Hematopoietic multipotent progenitor cell (in vitro differentiated cells): Measurements from ENCODE around the gene PLXNA1. TPM values are rescaled to one million over a fixed set of nuclear protein-coding genes. Genes with fewer than 3 reads are reported as not detected.
A peak's percentile ranks its signal among the peaks of the same experiment; 100 is the strongest.

Experiments
- DNase-seq, 3 donors: peaks; one replicate each; pipeline ENCODE4 v3.0.0-alpha.2; 2011 to 2015; ENCODE audit warnings: low read depth in 2 of 3, low spot score in 2 of 3
- total RNA-seq: library from RNA; depleted of rRNA; stranded (reverse); fragments of >200 nt; gene quantifications from one replicate; pipeline ENCODE4 v1.2.3, GENCODE V29; 2012

The PLXNA1 gene
- total RNA-seq, 1 donor, result 0.81 TPM

DNA sequence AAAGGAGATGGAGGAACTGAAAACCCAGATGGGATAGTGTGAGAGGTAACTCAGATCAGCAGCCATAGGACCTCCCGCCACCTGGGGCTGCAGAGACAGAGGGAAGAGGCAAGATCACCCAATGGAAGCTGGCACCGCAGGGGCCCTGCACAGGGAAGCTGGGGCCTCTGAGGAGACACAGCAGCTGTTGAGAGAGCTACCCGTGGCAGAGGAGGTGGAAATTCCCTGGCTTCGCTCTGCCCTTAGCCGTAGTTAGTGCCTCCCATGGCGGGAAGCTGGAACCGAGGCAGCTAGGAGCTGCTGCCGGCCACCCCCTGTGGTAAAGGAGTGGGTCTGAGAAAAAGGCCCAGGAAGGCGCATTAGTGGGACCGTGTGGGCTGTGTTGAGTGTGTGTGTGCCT lies 18.0 kb upstream of the PLXNA1 start:
- DNase-seq, result no peak

DNA sequence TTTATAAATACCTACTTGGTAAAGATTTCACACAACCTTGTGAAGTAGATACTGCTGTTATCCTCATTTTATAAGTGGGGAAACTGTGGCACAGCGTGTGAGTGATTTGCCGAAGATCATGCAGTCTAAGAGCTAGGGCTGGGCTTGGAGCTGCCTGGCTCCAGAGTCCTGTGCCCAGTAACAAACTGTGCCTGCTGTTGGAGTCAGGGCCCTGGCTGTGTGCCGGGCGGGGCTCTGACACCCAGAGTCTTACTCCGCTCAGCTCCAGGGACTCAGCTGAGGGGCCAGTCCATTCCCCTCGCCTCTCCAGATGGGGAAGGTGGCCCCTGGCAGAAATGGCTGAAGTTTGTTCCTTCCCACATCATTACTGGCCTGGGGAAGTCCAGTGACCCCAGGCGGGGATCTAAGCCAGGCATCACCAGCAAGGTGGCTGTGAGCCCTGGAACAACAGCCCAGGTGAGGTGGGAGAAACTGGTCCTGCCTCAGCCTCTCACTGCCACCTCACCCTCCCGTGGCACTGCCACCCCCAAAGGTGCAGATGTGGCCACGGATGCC lies 17.3 kb upstream of the PLXNA1 start:
- no peak for DNase-seq

DNA sequence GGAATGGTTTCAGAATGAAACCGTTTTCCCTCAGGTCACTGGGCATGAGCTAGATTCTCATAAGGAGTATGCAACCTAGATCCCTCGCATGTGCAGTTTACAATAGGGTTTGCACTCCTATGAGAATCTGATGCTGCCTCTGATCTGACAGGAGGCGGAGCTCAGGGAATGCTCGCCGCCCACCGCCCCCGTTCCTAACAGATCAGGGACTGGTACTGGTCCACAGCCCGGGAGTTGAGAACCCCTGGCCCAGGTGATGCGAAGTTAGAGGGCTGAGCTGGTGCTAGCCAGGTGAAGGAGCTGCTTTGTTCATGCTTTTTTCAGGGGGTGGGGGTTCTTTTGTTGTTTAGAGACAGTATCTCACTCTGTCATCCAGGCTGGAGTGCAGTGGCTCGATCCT lies 15.5 kb upstream of the PLXNA1 start:
- DNase-seq, result no peak

DNA sequence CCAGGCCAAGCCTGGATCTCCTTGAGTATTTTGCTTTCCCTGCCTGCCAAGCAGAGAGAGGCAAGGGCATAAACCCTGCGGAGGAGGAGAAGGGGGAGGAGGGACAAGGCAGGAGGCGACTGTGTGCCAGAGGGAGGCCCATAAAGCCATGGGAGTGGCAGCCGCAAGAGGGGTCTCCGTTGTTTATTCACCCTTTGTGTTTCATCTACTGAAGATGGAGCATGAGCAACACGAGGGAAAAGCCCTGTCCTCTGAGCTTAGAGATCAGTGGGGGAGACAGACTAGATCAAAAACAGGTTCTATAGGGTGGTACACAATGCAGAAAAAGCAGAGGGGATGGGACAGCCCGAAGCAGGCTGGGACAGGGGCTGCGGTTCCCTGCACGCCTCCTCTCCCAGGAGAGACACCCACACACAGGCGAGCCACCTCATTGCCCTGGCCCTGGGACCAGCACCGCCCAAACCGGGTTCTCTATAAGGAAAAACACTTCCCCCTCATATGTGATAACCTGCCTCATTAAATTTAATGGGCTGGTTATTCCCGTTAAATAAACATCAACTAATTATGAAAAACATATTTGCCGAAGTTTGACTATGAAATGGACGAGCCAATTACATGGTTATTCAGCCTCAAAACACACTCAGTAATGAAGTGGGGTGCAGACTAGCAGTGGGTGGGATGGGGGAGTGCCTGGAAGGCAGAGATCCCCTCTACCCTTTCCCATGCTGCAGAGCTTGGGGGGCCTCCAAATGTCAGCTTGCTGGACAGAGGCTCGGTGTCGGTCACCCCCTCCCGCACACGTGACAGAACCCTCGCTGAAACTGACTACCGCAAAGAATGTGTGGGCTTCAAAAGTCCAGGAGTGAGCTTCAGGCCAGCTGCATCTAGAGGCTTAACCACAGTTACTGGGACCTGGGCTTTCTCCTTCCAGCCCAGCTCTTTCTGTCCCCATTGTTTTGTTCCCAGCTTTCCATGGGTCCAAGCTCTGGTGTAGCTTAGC lies 14.2 kb upstream of the PLXNA1 start:
- DNase-seq, result no peak

DNA sequence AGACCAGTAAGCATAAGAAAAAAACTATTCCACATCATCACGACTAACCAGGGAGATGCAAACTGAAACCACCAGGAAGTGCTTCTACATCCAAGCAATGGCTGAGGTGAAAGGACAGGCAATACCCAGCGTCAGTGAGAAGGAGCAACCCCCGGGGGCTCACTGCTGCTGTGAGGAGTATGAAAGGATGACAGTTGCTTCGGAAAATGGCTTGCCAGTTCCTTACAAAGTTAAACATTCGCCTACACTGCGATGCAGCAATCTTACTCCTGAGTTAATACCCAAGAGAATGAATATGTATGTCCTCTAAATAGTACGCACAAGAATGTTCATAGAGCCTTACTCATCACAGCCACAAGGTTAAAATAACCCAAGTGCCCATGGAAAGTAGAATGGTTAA lies 13.3 kb upstream of the PLXNA1 start:
- no peak for DNase-seq

DNA sequence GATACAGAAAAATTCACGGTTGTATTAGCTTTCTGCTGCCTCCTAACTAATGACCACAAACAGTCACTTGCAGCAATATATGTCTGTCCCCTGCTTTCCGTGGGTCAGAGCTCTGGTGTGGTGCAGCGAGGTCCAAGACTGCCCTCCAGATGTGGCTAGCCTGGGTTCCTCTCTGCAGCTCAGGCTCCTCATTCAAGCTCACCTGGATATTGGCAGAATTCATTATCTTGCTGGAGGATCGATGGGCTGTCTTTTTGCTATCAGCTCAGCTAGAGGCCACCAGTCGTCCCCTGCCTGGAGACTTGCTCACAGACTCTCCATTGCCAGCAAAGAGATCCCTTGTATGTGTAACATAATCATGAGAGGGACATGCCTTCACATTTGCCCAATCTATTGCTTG lies 12.8 kb upstream of the PLXNA1 start:
- no peak for DNase-seq

DNA sequence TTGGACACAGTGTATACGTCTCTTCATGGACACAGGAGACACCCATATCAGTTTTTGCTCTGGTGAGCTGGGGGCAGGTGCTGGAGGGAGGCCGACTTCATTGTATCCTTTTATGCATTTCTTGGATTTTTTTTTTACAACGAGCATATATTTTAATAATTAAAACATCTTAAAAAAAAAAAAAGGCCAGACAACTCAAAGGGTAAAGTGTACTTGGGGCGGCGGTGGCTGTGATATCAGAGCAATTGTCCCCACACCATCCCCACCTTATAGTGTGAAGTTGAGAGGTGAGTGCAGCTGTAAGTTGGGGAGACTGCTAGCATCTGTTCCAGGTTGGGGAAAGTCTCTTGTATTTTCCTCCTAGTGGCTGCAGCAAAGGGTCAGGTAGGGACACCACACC lies 12.0 kb upstream of the PLXNA1 start:
- no peak for DNase-seq

DNA sequence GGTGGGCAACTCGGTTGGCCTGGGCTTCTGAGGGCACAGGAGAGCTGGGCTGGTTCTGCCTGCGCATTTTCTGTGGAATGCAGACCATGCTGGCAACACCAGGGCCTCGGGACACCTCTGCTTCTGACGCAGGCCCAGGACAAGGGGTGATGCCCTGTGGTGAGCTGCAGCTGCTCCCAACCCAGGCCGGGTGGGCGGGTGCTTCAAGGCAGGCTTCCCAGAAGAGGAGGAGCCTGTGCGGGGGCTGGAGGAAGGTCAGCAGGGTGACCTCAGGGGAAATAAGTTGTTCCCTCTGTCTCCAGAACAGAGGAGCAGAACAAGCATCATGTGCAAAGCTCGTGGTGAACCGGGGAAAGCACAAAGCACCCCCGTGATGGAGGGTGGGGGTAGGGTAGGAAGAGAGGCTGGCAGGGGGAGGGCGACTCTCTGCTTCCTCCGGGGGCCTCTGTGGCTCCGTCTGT lies 11.0 kb upstream of the PLXNA1 start:
- no peak for DNase-seq

DNA sequence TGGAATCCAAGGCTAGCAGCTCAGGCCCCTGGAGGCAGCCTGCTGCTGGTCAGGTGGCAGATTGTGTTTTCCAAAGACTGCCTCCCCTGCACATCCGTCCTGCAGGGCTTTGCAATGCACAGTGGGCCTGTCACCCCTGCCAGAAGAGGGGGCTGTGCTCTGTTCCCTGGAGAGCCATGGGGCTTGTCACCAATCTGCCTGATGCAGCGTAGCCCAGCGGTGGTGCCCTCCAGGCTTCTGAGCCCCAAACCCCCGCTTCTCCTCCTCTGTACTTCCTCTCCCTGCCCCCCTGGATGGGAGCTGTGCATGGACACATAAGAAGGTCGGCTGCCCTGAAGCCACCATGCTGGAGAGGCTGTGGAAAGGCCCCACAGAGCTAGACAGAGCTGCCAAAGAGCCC lies 10.0 kb upstream of the PLXNA1 start:
- DNase-seq, result no peak

DNA sequence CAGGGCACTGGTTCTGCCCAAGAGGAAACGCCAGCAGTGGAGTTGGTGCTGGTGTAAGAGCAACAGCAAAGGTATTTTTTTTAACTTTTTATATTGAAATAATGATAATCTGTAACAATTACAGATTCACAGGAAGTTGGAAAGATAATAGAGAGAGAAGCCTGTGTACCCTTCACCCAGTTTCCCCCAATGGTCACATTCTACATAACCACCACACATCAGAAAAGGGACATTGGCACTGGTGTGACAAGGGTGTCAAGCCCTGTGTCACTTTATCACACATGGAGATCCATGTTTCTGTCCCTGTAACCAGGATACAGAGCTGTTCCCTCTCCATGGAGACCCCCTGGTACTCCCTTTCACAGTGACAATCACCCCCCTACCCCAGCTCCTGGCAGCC lies 9.1 kb upstream of the PLXNA1 start:
- no peak for DNase-seq

DNA sequence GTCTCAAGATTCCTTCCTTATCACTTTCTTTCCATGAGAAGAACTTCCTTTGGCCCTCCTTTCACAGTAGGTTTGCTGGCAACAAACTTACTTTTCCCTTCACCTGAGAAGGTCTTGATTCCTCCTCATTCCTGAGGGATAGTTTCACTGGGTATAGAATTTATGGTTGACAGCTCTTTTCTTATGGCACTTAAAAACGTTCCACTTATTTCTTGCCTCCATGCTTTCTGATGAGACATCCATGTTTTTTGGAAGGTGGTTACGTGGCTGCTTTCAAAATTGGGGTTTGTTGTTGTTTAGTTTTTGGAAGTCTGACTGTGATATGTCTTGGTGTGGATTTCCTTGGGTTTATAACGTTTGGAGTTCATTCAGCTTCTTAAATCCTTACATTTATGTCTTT lies 8.2 kb upstream of the PLXNA1 start:
- no peak for DNase-seq

DNA sequence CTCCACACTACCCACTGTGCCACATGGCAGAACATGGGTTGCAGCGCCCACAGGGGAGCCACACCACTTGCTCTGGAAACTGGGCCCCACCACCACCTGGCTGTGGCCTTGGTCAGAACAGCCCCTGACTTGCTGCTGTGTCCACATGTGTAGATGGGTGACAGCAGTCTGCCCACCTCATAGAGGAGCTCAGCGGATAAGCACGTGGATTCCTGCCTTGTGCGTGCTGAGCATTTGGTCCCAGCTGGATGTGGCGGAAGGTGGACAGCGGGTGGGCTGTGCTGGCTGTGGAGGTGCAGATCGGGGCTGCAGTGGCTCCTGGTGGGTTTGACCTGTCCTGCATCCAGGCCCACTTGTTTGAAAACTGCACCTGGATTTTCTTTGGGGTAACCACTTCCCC lies 6.0 kb upstream of the PLXNA1 start:
- no peak for DNase-seq

DNA sequence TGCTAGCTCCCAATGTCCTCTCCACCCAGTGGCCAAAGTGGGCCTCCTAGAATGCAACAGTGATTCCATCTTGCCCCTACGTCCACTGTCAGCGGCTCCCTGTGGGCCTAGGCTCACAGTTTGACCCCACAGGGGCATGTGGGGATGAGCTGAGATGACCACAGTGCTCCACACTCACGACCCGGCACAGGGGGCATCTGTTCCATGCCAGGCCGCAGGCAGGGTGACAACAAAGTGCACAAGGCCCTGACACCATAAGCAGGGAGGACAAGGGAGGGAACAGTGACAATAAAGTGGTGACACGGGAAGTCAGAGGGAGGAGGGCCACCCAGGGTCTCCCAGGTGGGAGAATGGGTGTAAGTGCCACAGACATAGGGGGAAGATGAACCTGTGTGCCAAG lies 5.1 kb upstream of the PLXNA1 start:
- DNase-seq, result no peak

DNA sequence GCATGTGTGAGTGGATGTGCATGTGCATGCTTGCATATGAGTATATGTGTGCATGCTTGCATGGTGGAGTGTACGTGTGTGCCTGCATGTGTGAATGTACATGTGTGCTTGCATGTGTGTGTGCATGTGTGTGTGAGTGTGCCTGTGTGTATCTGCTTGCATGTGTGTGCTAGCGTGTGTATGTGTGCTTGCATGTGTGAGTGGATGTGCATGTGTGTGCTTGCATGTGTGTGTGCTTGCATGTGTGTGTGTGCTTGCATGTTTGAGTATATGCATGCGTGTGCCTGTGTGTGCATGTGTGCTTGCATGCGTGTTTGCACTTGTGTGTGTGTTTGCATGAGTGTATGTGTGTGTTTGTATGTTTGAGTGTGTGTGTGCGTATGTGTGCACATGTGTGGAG lies 4.6 kb upstream of the PLXNA1 start:
- no peak for DNase-seq

DNA sequence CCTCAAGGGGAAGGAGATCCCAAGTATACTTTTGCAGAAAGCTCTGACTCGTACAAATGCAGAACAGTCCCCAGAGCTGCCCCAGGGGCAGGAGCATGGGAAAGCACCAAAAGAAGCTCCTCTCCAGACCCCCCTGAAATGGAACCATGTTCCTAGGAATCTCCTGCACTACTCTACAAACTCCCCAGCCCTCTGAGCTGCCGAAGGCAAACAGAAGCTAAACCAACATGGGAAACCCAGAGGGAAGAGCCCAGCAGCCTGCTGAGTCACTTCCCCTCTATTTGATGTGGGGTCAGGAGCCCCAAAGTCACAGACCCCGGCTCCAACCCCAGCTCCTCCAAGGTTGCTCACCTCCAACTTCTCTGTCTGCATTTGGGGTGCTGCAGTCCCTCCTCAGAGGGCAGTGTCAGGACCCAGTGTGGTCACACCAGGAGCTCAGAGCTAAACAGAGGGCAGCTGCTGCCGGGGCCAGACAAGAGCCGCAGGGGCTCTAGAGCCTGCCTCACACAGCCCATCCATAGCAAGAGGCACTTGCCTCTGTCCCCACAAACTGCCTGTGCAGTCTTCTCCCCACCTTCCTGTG lies 3.8 kb upstream of the PLXNA1 start:
- no peak for DNase-seq

DNA sequence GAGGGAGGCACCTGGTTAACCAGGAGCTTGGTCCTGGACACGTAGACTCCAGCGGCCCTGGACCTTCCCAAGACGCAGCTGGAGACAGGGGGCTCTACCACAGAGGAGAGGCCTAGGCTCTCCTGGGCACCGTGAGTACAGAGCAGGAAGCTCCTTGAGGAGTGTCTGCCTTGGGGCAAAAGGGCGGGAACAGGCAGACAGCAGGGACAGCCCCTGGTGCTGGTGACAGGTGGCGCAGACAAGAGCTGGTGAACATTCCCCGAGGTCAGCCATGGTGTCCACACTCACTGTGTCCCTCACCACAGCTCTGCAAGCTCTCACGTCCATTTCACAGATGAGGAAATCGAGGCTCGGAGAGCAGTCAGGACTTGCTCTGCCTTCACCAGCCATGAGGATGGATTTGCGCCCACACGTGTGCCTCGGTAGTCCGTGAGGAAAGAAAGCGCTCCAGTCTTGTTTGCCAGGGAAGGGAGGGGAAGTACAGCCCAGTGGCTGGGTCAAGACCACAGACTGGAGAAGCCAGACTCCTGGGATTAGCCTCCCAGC lies 2.6 kb upstream of the PLXNA1 start:
- no peak for DNase-seq

DNA sequence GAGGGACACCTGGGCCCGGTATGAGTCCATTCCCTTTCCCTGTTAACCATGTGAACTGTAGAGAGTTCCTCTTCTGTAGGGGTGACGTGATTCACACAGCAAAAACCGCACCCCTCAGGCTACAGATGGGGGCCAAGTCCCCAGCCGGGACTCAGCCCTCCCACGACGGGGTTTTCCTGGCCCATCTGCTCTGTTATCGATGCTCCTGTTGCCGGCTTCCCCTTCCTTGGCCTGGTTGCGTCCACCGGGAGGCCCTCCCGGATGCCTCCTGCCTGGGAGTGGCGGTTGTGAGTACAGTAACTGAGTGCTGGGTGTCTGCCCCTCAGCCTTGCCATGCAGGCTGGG lies 817 bp upstream of the PLXNA1 start:
- DNase-seq, result peak in 2 of 3 donors; percentile 80 to 81

DNA sequence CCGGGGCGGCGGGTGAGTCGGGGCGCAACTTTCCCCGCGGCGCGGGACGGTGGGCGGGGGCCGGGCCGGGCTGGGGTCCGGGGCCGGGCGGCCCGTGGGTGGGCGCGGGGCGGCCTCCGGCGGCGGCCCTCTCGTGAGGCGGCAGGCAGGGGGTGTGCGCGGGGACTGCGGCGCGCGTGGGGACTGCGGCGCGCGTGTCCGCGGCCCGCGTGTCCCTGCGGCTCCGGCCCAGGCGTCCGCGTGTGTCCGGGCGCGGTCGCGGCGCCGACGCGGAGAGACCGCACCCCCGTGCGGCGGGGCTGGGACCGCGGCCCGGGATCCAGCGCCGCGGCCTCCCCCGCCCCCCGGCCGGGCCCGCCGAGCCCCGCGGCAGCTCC lies 349 bp downstream of the PLXNA1 start:
- no peak for DNase-seq

DNA sequence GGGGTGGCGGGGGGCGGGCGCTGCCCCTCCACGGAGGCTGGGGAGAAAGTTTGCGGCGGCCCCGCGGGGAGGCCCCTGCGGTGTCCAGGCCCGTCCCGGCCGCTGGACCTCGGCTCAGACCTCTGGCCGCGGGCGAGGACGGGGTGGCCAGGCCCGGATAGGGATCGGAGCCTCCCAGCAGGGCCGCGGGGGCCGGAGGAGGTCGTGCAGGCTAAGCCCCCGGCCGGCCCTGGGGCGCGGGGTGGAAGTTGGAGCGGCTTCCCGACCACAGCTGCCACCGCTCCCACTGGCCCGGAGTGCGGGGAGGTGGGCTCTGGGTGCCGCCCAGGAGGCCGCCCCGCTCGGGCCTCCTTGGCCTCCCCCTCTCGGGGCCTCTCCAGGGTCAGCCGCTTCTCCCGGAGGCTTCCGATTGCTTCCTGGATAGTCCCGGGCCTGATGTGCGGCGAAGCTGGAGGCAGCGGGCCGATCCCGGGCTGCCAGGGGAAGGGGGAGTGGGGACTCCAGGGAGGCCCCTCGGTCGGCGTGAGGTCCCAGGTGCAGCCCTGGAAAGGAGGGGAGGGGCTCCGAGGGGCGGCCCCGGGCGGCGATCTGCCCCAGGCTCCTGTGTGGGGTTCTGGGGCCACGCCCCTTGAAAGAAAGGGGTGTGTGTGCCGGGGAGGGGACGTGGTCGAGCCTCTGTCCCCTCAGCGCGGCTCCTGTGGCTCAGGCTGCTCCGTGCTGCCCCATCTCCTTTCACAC lies 907 bp downstream of the PLXNA1 start:
- peak in 1 of 3 donors; percentile 28 for DNase-seq

DNA sequence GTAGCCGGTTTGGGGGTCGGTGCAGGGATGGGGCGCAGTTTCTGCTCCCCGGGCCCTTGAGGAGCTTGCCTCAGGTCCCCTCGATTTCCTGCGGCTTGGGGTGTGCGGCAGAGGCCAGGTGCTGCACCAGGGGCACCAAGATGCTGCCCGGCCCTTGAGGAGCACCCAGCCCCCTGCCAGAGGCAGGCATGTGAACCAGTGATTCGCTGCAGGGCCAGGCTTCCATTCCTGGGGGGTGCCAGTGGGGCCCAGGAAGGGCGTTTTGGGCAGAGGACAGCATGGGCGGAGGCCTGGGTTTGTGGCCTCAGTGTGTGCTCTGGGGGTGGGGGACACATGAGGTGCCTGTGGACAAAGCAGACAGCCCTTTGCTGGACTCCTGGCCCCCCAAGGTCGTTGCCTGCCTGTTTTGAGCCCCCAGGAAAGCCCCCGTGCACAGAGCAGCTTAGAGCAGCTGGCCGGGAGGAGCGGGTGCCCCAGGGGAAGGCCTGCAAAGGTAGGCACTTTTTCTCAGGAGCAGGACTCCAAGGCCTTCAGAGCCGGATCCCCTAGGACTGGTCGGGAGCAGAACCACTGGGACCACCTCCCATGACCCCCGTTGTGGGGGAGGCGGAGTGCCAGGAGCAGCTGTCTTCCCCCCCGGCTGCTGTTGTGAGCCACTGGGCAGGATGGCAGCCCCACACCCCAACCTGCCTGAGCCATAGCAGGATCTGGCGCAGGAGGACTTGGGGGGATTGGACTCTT lies 1.6 kb downstream of the PLXNA1 start:
- no peak for DNase-seq
